ENCODE measurements around the gene INSIG1.

INSIG1 gene

GRCh38 chr7:155291045-155291530, 6.6 kb upstream of the INSIG1 start (continued):
- no peak for TF ChIP-seq ZNF2 (tag by site-specific recombination; IDR thresholded peaks at IDR 0.05)
- no peak for TF ChIP-seq ZNF555 (tag by site-specific recombination; conservative IDR thresholded peaks at IDR 0.05)
- no peak for TF ChIP-seq ZNF510 (tag by site-specific recombination; IDR thresholded peaks at IDR 0.05; ENCODE audit: insufficient replicate concordance)
- no peak for TF ChIP-seq ZFP69B (tag by site-specific recombination; IDR thresholded peaks at IDR 0.05)
- TF ChIP-seq ZNF692 (tag by site-specific recombination; IDR thresholded peaks at IDR 0.05) = no peak
- TF ChIP-seq ZNF202 (tag by site-specific recombination; IDR thresholded peaks at IDR 0.05; ENCODE audit: borderline replicate concordance) = no peak
- TF ChIP-seq ZNF311 (tag by site-specific recombination; IDR thresholded peaks at IDR 0.05; ENCODE audit: borderline replicate concordance) = no peak
- TF ChIP-seq ZNF629 (tag by site-specific recombination; IDR thresholded peaks at IDR 0.05) = peak; percentile 56
- TF ChIP-seq PATZ1 (tag by site-specific recombination; IDR thresholded peaks at IDR 0.05) = 0 out of 2 replicates have a peak, but pooled peaks have one; percentile 25
- TF ChIP-seq TCF7L2 (IDR thresholded peaks at IDR 0.05; ENCODE audit: borderline replicate concordance, low read depth, low read length) = no peak
- no peak for TF ChIP-seq SETDB1 (IDR thresholded peaks at IDR 0.05; ENCODE audit: insufficient read length, low read length)
- no peak for TF ChIP-seq ZNF585B (tag by site-specific recombination; IDR thresholded peaks at IDR 0.05)
- no peak for TF ChIP-seq REST (tag by site-specific recombination; IDR thresholded peaks at IDR 0.05)
- no peak for TF ChIP-seq ZBTB8A (tag by site-specific recombination; IDR thresholded peaks at IDR 0.05)
- TF ChIP-seq ZNF768 (tag by site-specific recombination; IDR thresholded peaks at IDR 0.05) = no peak
- no peak for TF ChIP-seq KLF16 (tag by site-specific recombination; IDR thresholded peaks at IDR 0.05)
- no peak for TF ChIP-seq ZBTB6 (tag by site-specific recombination; IDR thresholded peaks at IDR 0.05)
- no peak for TF ChIP-seq ZNF626 (tag by site-specific recombination; IDR thresholded peaks at IDR 0.05)
- no peak for TF ChIP-seq PRDM4 (tag by site-specific recombination; IDR thresholded peaks at IDR 0.05)
- no peak for TF ChIP-seq OVOL3 (tag by site-specific recombination; IDR thresholded peaks at IDR 0.05)
- TF ChIP-seq ZNF394 (tag by site-specific recombination; IDR thresholded peaks at IDR 0.05; ENCODE audit: borderline replicate concordance) = no peak
- no peak for TF ChIP-seq BCL11A (tag by site-specific recombination; IDR thresholded peaks at IDR 0.05; ENCODE audit: low read depth)
- TF ChIP-seq OSR2 (tag by site-specific recombination; IDR thresholded peaks at IDR 0.05) = no peak
